Left lobe of liver (tissue), 2 donors: ENCODE results near the gene DCUN1D3. TPM values are rescaled to one million over a fixed set of nuclear protein-coding genes. Genes with fewer than 3 reads are reported as not detected.
"Not testable (repeated sequence)": the region's sequence is repeated elsewhere in the genome, so short reads cannot be mapped to it uniquely, and the experiment has no call there.

Experiments
- ATAC-seq: fragments of 200-7000 bp; cut with Tn5 transposase; one replicate; pipeline ENCODE4 v1.9.1; 2020; ENCODE audit warnings: mild to moderate bottlenecking, moderate library complexity
- DNase-seq: peaks from one replicate; pipeline ENCODE4 v3.0.0-alpha.2; 2020; ENCODE audit warnings: low spot score
- total RNA-seq: library from RNA; stranded (reverse); gene quantifications from one replicate; pipeline ENCODE4 v1.2.1, GENCODE V29; 2021
- donor health status: DM: no; HTN: no; CAD: no; lungs with moderate emphysema.
- donor health status: DM: no; HTN: yes; CAD: no.

The DCUN1D3 gene
- 15.0 TPM for total RNA-seq

GRCh38 chr16:20900299-20901067, at the start of gene DCUN1D3, which contains the start of gene LYRM1:
DCUN1D3 (minus strand) TSS chr16:20900358; CDS start chr16:20862538, 37,820 bp downstream.
LYRM1 (plus strand) TSS chr16:20900771; CDS start chr16:20915556, 14,785 bp downstream.
- ATAC-seq: peak; percentile 81
- peak; percentile 96 for DNase-seq

DNA sequence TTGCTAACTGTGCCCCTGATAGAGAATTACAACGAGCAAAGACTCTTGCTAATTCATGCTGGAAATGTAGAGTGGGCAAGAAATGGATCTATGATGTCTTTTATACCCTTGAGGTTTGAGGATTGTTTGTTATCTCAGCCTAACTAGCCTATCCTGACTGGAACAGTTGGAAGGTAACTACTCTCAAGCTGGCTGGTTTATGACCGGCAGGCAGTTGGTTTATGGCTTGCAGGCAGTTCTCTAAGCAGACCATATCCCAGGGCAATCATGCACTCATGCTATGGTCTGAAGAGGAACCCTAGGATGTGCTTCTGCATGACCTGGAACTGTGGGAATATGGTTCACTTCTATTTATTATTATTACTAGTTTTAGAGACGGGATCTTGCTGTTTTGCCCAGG, 49.5 kb upstream of the DCUN1D3 start:
- ATAC-seq (no peak), DNase-seq (no peak)

- ATAC-seq (no peak), DNase-seq (no peak)
Measured at GRCh38 chr16:20948444-20948843, 48.3 kb upstream of the DCUN1D3 start.

GRCh38 chr16:20946015-20946629, 46.0 kb upstream of the DCUN1D3 start:
- ATAC-seq: no peak
- no peak for DNase-seq

- ATAC-seq, DNase-seq: not testable (repeated sequence)
Measured at GRCh38 chr16:20945575-20945875, 45.4 kb upstream of the DCUN1D3 start.

- DNase-seq: no peak
- peak; percentile 62 for ATAC-seq
Measured at GRCh38 chr16:20944861-20945574, 44.9 kb upstream of the DCUN1D3 start.

- ATAC-seq (no peak), DNase-seq (no peak)
Measured at GRCh38 chr16:20942256-20942655, 42.1 kb upstream of the DCUN1D3 start.

DNA sequence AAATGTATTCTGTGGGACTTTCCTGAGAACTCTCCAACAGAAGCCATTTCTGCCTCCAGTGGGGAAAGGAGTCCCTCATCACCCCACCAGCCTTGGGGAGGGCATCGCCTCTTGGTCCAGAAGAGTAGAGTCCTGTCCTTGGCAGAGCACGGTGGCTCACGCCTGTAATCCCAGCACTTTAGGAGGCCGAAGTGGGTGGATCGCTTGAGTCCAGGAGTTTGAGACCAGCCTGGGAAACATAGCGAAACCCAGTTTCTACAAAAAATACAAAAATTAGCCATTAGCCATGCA, 41.4 kb upstream of the DCUN1D3 start:
- ATAC-seq (no peak), DNase-seq (no peak)

DNA sequence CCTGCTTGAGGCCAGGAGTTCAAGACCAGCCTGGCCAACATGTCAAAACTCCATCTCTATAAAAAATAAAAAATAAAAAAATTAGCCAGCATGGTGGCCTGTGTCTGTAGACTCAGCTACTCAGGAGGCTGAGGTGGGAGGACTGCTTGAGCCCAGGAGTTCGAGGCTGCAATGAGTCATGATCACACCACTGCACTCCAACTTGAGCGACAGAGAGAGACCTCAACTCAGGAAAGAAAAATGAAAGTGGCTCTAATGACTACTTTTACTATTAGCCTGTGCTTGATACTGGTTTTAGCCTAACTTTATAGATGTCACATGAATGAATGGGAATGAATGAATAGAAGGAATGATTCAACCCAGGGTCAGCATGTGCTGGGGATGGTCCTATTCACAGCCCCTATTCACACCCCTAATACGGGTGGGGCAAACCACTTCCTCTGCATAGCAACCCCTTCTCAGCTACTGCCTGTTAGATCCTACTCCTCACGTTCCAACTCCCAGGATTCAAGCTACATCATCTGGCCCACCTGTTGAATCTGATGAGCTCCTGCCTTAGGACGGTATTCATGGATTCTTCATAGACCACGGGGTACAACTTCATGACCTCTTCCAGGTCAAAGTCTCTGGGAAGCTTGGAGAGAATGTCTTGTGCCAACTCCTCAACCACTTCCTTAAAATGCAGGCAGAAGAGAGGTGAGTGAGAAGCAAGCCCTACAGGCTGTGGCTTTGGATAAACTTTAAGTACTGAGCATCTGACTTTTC, 40.9 kb upstream of the DCUN1D3 start:
- ATAC-seq: no peak
- DNase-seq: no peak

GRCh38 chr16:20939611-20940010, 39.5 kb upstream of the DCUN1D3 start:
- DNase-seq: no peak
- no peak for ATAC-seq

DNA sequence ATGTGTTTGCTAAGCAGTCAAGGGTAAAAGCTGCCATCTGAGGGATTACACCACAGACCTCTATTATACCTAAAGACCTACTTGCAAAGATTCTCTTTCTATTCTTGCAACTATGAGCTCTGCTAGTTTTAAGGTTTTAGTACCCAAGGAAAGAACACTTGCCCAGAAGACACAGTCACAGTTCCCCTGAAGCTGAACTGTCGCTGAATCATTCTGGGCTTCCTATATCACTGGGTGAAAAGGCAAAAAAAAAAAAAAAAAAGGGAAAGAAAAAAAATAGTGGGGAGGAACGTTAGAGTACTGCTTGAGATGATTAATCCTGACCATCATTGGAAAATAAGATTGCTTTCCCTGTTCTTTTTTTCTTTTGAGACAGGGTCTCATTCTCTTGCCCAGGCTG, 38.3 kb upstream of the DCUN1D3 start:
- no peak for ATAC-seq
- DNase-seq: no peak

DNA sequence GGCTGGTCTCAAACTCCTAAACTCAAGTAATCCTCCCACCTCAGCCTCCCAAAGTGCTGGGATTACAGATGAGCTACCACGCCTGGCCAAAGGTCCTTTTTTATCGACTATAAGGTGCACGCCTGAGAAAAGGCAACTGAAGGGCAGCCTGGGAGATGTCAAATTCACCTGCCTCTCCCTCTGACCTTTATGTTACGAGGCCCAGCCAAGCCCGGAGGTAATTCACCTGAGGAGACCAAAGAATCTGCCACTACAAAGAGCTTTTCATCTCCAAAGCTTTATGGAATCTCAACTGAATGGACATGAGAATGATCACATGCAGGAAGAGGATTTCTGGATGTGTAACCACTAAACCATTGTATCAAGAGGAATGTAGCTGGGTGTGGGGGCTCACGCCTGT, 37.6 kb upstream of the DCUN1D3 start:
- ATAC-seq (no peak), DNase-seq (no peak)

- no peak for DNase-seq
- no peak for ATAC-seq
Measured at GRCh38 chr16:20933589-20933988, 33.4 kb upstream of the DCUN1D3 start.

- DNase-seq (no peak), ATAC-seq (no peak)
Measured at GRCh38 chr16:20931066-20931600, 31.0 kb upstream of the DCUN1D3 start.

GRCh38 chr16:20930365-20930690, 30.2 kb upstream of the DCUN1D3 start:
- ATAC-seq (no peak), DNase-seq (no peak)

GRCh38 chr16:20929676-20930364, 29.7 kb upstream of the DCUN1D3 start:
- not testable (repeated sequence) for DNase-seq, ATAC-seq

- ATAC-seq (no peak), DNase-seq (no peak)
Measured at GRCh38 chr16:20928774-20929411, 28.7 kb upstream of the DCUN1D3 start.

DNA sequence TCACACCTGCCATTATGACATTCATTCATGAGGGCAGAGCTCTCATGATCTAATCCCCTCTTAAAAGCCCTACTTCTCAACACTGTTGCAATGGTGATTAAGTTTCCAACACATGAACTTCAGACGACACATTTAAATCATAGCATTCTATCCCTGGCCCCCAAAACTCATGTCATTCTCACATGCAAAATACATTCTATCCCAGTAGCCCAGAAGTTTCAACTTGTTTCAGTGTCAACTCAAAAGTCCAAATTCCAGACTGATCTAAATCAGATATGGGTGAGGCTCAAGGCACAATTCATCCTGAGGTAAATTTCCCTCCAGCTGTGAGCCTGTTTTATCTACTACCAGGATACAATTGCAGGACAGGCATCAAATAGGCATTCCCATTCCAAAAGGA, 25.6 kb upstream of the DCUN1D3 start:
- ATAC-seq: peak; percentile 52
- no peak for DNase-seq

- no peak for ATAC-seq
- DNase-seq: no peak
Measured at GRCh38 chr16:20923876-20924275, 23.7 kb upstream of the DCUN1D3 start.

GRCh38 chr16:20920799-20921198, 20.6 kb upstream of the DCUN1D3 start:
- ATAC-seq: no peak
- DNase-seq: no peak
